Mesenchymal stem cell (in vitro differentiated cells and primary cell): ENCODE data around the gene SBK1.

ENCODE experiments used
- DNase-seq: peaks from one replicate; pipeline ENCODE4 v3.0.0-alpha.2; 2013
- H2AFZ ChIP-seq: one replicate; pipeline ENCODE4 v1.6.1; 2013; ENCODE audit warnings: low read depth, mild to moderate bottlenecking, control low read depth, inconsistent platforms, low read length, moderate library complexity
- H2AK5ac ChIP-seq: 2 replicates; pipeline ENCODE4 v1.6.1; 2013; ENCODE audit warnings: low read length, moderate library complexity, mild to moderate bottlenecking, inconsistent platforms; ENCODE audit not compliant: severe bottlenecking
- H2BK120ac ChIP-seq: one replicate; pipeline ENCODE4 v1.6.1; 2013; ENCODE audit warnings: low read depth, mild to moderate bottlenecking, inconsistent platforms, low read length, moderate library complexity
- H2BK12ac ChIP-seq, 2 experiments: one replicate each; pipeline ENCODE4 v1.6.1; 2013; ENCODE audit warnings: inconsistent platforms in 2 of 2, low read length in 2 of 2, mild to moderate bottlenecking in 2 of 2, moderate library complexity in 2 of 2, control low read depth in 1 of 2
- H2BK15ac ChIP-seq: one replicate; pipeline ENCODE4 v1.6.1; 2013; ENCODE audit warnings: mild to moderate bottlenecking, low read depth, inconsistent platforms; ENCODE audit not compliant: poor library complexity, severe bottlenecking
- H2BK5ac ChIP-seq: 2 replicates; pipeline ENCODE4 v1.6.1; 2013; ENCODE audit warnings: low read depth, mild to moderate bottlenecking, low read length, control low read depth, inconsistent platforms; ENCODE audit not compliant: poor library complexity, severe bottlenecking
- H3K14ac ChIP-seq, 2 experiments: one replicate each; pipeline ENCODE4 v1.6.1; 2013; ENCODE audit warnings: inconsistent platforms in 2 of 2, low read length in 2 of 2, control low read depth in 1 of 2, mild to moderate bottlenecking in 1 of 2, moderate library complexity in 1 of 2
- H3K18ac ChIP-seq, 2 experiments: one replicate each; pipeline ENCODE4 v1.6.1; 2013; ENCODE audit warnings: inconsistent platforms in 2 of 2, low read length in 2 of 2, control low read depth in 1 of 2, low read depth in 1 of 2, mild to moderate bottlenecking in 1 of 2
- H3K23ac ChIP-seq, 2 experiments: one replicate each; pipeline ENCODE4 v1.6.1; 2013; ENCODE audit warnings: inconsistent platforms in 2 of 2, low read length in 2 of 2, mild to moderate bottlenecking in 2 of 2, moderate library complexity in 2 of 2, control low read depth in 1 of 2
- H3K27ac ChIP-seq: 2 replicates; pipeline ENCODE4 v1.5.1; 2013; ENCODE audit warnings: mild to moderate bottlenecking, moderate library complexity, low read length, control low read depth, inconsistent platforms; ENCODE audit not compliant: poor library complexity, severe bottlenecking
- H3K27me3 ChIP-seq, 2 experiments: 2 replicates each; pipeline versions ENCODE4 v1.6.1 to v1.7.0; 2013; ENCODE audit warnings: low read length in 2 of 2, mild to moderate bottlenecking in 2 of 2, moderate library complexity in 2 of 2, control low read depth in 1 of 2, inconsistent platforms in 1 of 2; ENCODE audit not compliant: control insufficient read depth in 1 of 2, insufficient read depth in 1 of 2
- H3K36me3 ChIP-seq, 2 experiments: 2 replicates each; pipeline versions ENCODE4 v1.6.1 to v1.7.0; 2013; ENCODE audit warnings: low read length in 2 of 2, control low read depth in 1 of 2, inconsistent platforms in 1 of 2, low read depth in 1 of 2, mild to moderate bottlenecking in 1 of 2; ENCODE audit not compliant: insufficient read depth in 2 of 2, control insufficient read depth in 1 of 2
- H3K4ac ChIP-seq, 2 experiments: one replicate each; pipeline ENCODE4 v1.6.1; 2013; ENCODE audit warnings: inconsistent platforms in 2 of 2, low read length in 2 of 2, mild to moderate bottlenecking in 2 of 2, moderate library complexity in 2 of 2, control low read depth in 1 of 2, low read depth in 1 of 2
- H3K4me1 ChIP-seq: 2 replicates; pipeline ENCODE4 v1.6.1; 2013; ENCODE audit warnings: low read depth, low read length, control low read depth; ENCODE audit not compliant: control insufficient read depth, insufficient read depth
- H3K4me2 ChIP-seq: 2 replicates; pipeline ENCODE4 v1.6.1; 2013; ENCODE audit warnings: low read length, mild to moderate bottlenecking, inconsistent platforms; ENCODE audit not compliant: poor library complexity, severe bottlenecking
- H3K4me3 ChIP-seq, 2 experiments: 2 replicates each; pipeline versions ENCODE4 v1.5.1 to v1.7.0; 2013; ENCODE audit warnings: low read length in 2 of 2, mild to moderate bottlenecking in 2 of 2, control low read depth in 1 of 2, low read depth in 1 of 2; ENCODE audit not compliant: insufficient read depth in 1 of 2
- H3K79me1 ChIP-seq: replicated peaks from 2 replicates; pipeline ENCODE4 v1.6.1; 2013; ENCODE audit warnings: mild to moderate bottlenecking, control low read depth, low read length, inconsistent platforms; ENCODE audit not compliant: poor library complexity, severe bottlenecking
- H3K9ac ChIP-seq: 2 replicates; pipeline ENCODE4 v1.7.0; 2013; ENCODE audit warnings: mild to moderate bottlenecking, low read length, moderate library complexity
- H3K9me3 ChIP-seq: 2 replicates; pipeline ENCODE4 v1.7.0; 2013; ENCODE audit warnings: mild to moderate bottlenecking, low read length; ENCODE audit not compliant: control insufficient read depth
- H4K8ac ChIP-seq: one replicate; pipeline ENCODE4 v1.6.1; 2013; ENCODE audit warnings: inconsistent platforms, mild to moderate bottlenecking, low read length, moderate library complexity
- H4K91ac ChIP-seq: one replicate; pipeline ENCODE4 v1.6.1; 2013; ENCODE audit warnings: mild to moderate bottlenecking, low read length, inconsistent platforms
- WGBS: methylation state at CpG from one replicate; pipeline ENCODE4 v1.1.7; 2013; ENCODE audit warnings: mixed read lengths; 5-methylcytosine and 5-hydroxymethylcytosine counted together

The SBK1 gene

GRCh38 chr16:28313587-28313986 lies 21.3 kb downstream of the SBK1 start:
- 41% methylated on average over 2 of the region's 11 CpGs for WGBS
- no peak overlapping the region for H2BK5ac ChIP-seq
- no peak overlapping the region for H4K8ac ChIP-seq
- no peak overlapping the region for H3K4me3 ChIP-seq
- peaks cover 13 to 54% of the 10 kb centered on the region in 2 experiments for H3K27me3 ChIP-seq
- DNase-seq: no peak
- H3K4me1 ChIP-seq: peaks cover 8% of the 10 kb centered on the region
- H2BK12ac ChIP-seq: no peak overlapping the region
- no peak overlapping the region for H3K4me2 ChIP-seq
- H2AK5ac ChIP-seq: no peak overlapping the region
- no peak overlapping the region for H3K23ac ChIP-seq
- no peak overlapping the region for H3K9ac ChIP-seq
- H3K79me1 ChIP-seq: no peaks in the 10 kb centered on the region
- no peaks in the 10 kb centered on the region for H3K9me3 ChIP-seq
- no peak overlapping the region for H3K4ac ChIP-seq
- no peak overlapping the region for H2BK15ac ChIP-seq
- H3K14ac ChIP-seq: no peak overlapping the region
- H4K91ac ChIP-seq: no peak overlapping the region
- H3K18ac ChIP-seq: no peak overlapping the region
- H2AFZ ChIP-seq: no peak overlapping the region
- no peak overlapping the region for H3K27ac ChIP-seq
- H2BK120ac ChIP-seq: no peak overlapping the region
- H3K36me3 ChIP-seq: no peaks in the 10 kb centered on the region

- no peak overlapping the region for H2BK120ac ChIP-seq
- no peak overlapping the region for H3K9ac ChIP-seq
- H2AFZ ChIP-seq: no peak overlapping the region
- no peak overlapping the region for H3K27ac ChIP-seq
- H3K27me3 ChIP-seq: peaks cover 12 to 48% of the 10 kb centered on the region in 2 experiments
- WGBS: 86% methylated on average over 6 of the region's 6 CpGs
- no peak overlapping the region for H2BK5ac ChIP-seq
- no peak for DNase-seq
- no peak overlapping the region for H3K4me2 ChIP-seq
- no peak overlapping the region for H3K23ac ChIP-seq
- H2BK15ac ChIP-seq: no peak overlapping the region
- peak overlapping the region; percentile 76 for H4K91ac ChIP-seq
- H4K8ac ChIP-seq: no peak overlapping the region
- peak overlapping the region in 1 of 2 experiments; percentile 21 for H3K14ac ChIP-seq
- no peaks in the 10 kb centered on the region for H3K36me3 ChIP-seq
- no peak overlapping the region for H3K4me3 ChIP-seq
- no peaks in the 10 kb centered on the region for H3K9me3 ChIP-seq
- H3K4me1 ChIP-seq: peaks cover 5% of the 10 kb centered on the region
- no peaks in the 10 kb centered on the region for H3K79me1 ChIP-seq
- no peak overlapping the region for H3K4ac ChIP-seq
- no peak overlapping the region for H2AK5ac ChIP-seq
- H2BK12ac ChIP-seq: no peak overlapping the region
- H3K18ac ChIP-seq: no peak overlapping the region
Measured at GRCh38 chr16:28316054-28316453, 23.7 kb downstream of the SBK1 start.

GRCh38 chr16:28317040-28317880 lies 24.9 kb downstream of the SBK1 start:
- H3K79me1 ChIP-seq: no peaks in the 10 kb centered on the region
- WGBS: 61% methylated on average over 17 of the region's 22 CpGs
- H4K91ac ChIP-seq: no peak overlapping the region
- H3K4me1 ChIP-seq: peaks cover 5% of the 10 kb centered on the region
- H4K8ac ChIP-seq: no peak overlapping the region
- H3K9ac ChIP-seq: no peak overlapping the region
- H3K4me3 ChIP-seq: no peak overlapping the region
- H3K27ac ChIP-seq: no peak overlapping the region
- H2AK5ac ChIP-seq: no peak overlapping the region
- DNase-seq: peak; percentile 61
- no peaks in the 10 kb centered on the region for H3K36me3 ChIP-seq
- H3K27me3 ChIP-seq: peaks cover 9 to 41% of the 10 kb centered on the region in 2 experiments
- no peak overlapping the region for H3K14ac ChIP-seq
- no peak overlapping the region for H2AFZ ChIP-seq
- H3K18ac ChIP-seq: no peak overlapping the region
- no peak overlapping the region for H3K4me2 ChIP-seq
- no peak overlapping the region for H2BK120ac ChIP-seq
- no peak overlapping the region for H2BK5ac ChIP-seq
- no peak overlapping the region for H3K23ac ChIP-seq
- no peak overlapping the region for H2BK12ac ChIP-seq
- no peak overlapping the region for H2BK15ac ChIP-seq
- no peak overlapping the region for H3K4ac ChIP-seq
- no peaks in the 10 kb centered on the region for H3K9me3 ChIP-seq

- H2BK5ac ChIP-seq: no peak overlapping the region
- no peak for DNase-seq
- H4K91ac ChIP-seq: no peak overlapping the region
- H3K4me1 ChIP-seq: peaks cover 5% of the 10 kb centered on the region
- H3K79me1 ChIP-seq: no peaks in the 10 kb centered on the region
- no peak overlapping the region for H3K14ac ChIP-seq
- H2BK15ac ChIP-seq: no peak overlapping the region
- WGBS: 87% methylated on average over 8 of the region's 9 CpGs
- H2BK120ac ChIP-seq: no peak overlapping the region
- H3K4me2 ChIP-seq: no peak overlapping the region
- no peak overlapping the region for H2BK12ac ChIP-seq
- H3K27me3 ChIP-seq: peaks cover 9 to 39% of the 10 kb centered on the region in 2 experiments
- H3K4ac ChIP-seq: no peak overlapping the region
- H3K27ac ChIP-seq: no peak overlapping the region
- no peak overlapping the region for H2AFZ ChIP-seq
- H3K9ac ChIP-seq: no peak overlapping the region
- H3K4me3 ChIP-seq: no peak overlapping the region
- H3K9me3 ChIP-seq: no peaks in the 10 kb centered on the region
- H3K36me3 ChIP-seq: no peaks in the 10 kb centered on the region
- H3K23ac ChIP-seq: no peak overlapping the region
- H3K18ac ChIP-seq: no peak overlapping the region
- no peak overlapping the region for H4K8ac ChIP-seq
- no peak overlapping the region for H2AK5ac ChIP-seq
Measured at GRCh38 chr16:28318042-28318744, 25.9 kb downstream of the SBK1 start.
